Activated T-cell treated with anti-CD3 and anti-CD28 coated beads, Interleukin-2, amount 50 U/mL, for 4 hours (primary cell): ENCODE data around the gene TAF11L4. TPM values are rescaled to one million over a fixed set of nuclear protein-coding genes. Genes with fewer than 3 reads are reported as not detected.
"Not testable (repeated sequence)": the region's sequence is repeated elsewhere in the genome, so short reads cannot be mapped to it uniquely, and the experiment has no call there.

Source experiments
- ATAC-seq, 2 donors: fragments of 200-7000 bp; cut with Tn5 transposase; one replicate each; pipeline ENCODE4 v1.10.0; 2021
- DNase-seq: peaks from one replicate; pipeline ENCODE4 v3.0.0-alpha.2; 2020
- H3K27me3 Mint-ChIP-seq: one replicate; pipeline ENCODE4 v1.8.0; 2021; ENCODE audit warnings: low read depth, mixed read lengths
- H3K36me3 Mint-ChIP-seq: one replicate; pipeline ENCODE4 v1.8.0; 2022; ENCODE audit warnings: mixed read lengths; ENCODE audit not compliant: insufficient read depth
- H3K4me1 Mint-ChIP-seq: one replicate; pipeline ENCODE4 v1.8.0; 2021; ENCODE audit warnings: low read depth, mixed read lengths
- H3K4me3 Mint-ChIP-seq: one replicate; pipeline ENCODE4 v1.8.0; 2021; ENCODE audit warnings: mild to moderate bottlenecking, moderate library complexity, mixed read lengths
- H3K9me3 Mint-ChIP-seq: one replicate; pipeline ENCODE4 v1.8.0; 2021; ENCODE audit warnings: mixed read lengths
- total RNA-seq, 3 donors: library from RNA; stranded (reverse); gene quantifications; one replicate each; pipeline ENCODE4 v1.2.1, GENCODE V29; 2021

Gene TAF11L4
- total RNA-seq, 3 donors from 2014 or later: not detected

DNA sequence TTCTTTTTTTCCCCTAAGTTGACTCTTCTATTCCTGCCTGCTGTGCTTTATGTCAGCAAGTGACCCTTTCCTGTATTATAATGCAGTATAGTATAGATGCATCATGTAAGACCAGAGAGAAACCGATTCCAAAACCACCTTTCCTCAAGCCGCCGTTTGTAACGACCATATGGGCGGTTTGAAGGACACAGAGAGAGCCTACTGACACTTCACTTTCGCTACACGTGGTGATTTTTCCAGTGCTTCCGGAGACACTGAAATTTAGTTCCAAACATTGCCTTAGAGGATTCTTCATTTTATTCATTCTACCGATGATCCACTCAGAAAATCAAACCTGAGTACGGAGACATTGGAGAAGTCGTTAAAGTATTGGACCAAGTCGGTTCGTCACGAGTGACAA, 2.1 kb upstream of the TAF11L4 start:
- H3K36me3 Mint-ChIP-seq, H3K27me3 Mint-ChIP-seq, H3K4me3 Mint-ChIP-seq, ATAC-seq, H3K4me1 Mint-ChIP-seq, H3K9me3 Mint-ChIP-seq, DNase-seq: not testable (repeated sequence)

- not testable (repeated sequence) for H3K4me3 Mint-ChIP-seq, DNase-seq, H3K9me3 Mint-ChIP-seq, H3K36me3 Mint-ChIP-seq, H3K4me1 Mint-ChIP-seq, H3K27me3 Mint-ChIP-seq, ATAC-seq
Measured at GRCh38 chr5:17524935-17525334, 3.3 kb downstream of the TAF11L4 start, which contains the start of gene TAF11L5. TSS of gene TAF11L5 (plus strand) at chr5:17525235.

GRCh38 chr5:17526504-17526903, 4.9 kb downstream of the TAF11L4 start:
- H3K4me3 Mint-ChIP-seq, H3K4me1 Mint-ChIP-seq, H3K27me3 Mint-ChIP-seq, H3K36me3 Mint-ChIP-seq, DNase-seq, H3K9me3 Mint-ChIP-seq, ATAC-seq: not testable (repeated sequence)

DNA sequence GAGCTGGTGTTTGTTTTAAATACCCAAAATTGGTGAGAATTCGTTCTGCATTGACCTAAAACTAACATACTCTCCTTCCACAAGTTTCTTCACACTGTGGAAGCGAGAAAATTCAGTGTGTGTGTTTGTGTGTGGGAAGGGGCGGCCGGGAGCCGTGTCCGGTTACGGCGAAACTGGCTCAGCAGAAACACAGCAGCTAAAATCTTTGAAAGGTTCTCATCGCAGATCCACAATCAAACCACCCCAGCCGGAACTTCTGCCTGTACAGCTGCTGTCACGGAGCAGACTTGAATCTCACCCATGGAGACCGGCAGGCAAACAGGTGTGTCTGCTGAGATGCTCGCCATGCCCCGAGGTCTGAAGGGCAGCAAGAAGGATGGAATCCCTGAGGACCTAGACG, 6.8 kb downstream of the TAF11L4 start, which contains the start of gene TAF11L6:
TAF11L6 (plus strand) TSS at position 301 of the 400 bp plus-strand sequence.
- not testable (repeated sequence) for ATAC-seq, DNase-seq, H3K9me3 Mint-ChIP-seq, H3K36me3 Mint-ChIP-seq, H3K27me3 Mint-ChIP-seq, H3K4me1 Mint-ChIP-seq, H3K4me3 Mint-ChIP-seq

Other genes with a start within 250 kb of the TAF11L4 start
- gene TAF11L2, start 23.6 kb upstream of the TAF11L4 start, total RNA-seq: not detected
- not detected for gene TAF11L3, start 3.4 kb upstream of the TAF11L4 start, total RNA-seq
- not detected for gene TAF11L5, start 3.4 kb downstream of the TAF11L4 start, total RNA-seq
- not detected for gene TAF11L6, start 6.9 kb downstream of the TAF11L4 start, total RNA-seq
- not detected for gene TAF11L7, start 64.0 kb downstream of the TAF11L4 start, total RNA-seq
- not detected for gene TAF11L8, start 69.2 kb downstream of the TAF11L4 start, total RNA-seq
- gene TAF11L9, start 72.6 kb downstream of the TAF11L4 start, total RNA-seq: not detected
- gene TAF11L10, start 76.0 kb downstream of the TAF11L4 start, total RNA-seq: not detected
- gene TAF11L11, start 82.4 kb downstream of the TAF11L4 start, total RNA-seq: not detected
- gene TAF11L12, start 88.6 kb downstream of the TAF11L4 start, total RNA-seq: not detected
- gene TAF11L13, start 110.3 kb downstream of the TAF11L4 start, total RNA-seq: not detected
- not detected for gene TAF11L14, start 112.7 kb downstream of the TAF11L4 start, total RNA-seq